HG03442 (cell line): Measurements from ENCODE around the gene SLC25A10.

Source experiments
- ATAC-seq: cut with Tn5 transposase; IDR thresholded peaks from one replicate; pipeline ENCODE4 v1.9.1; 2021; ENCODE audit warnings: mild to moderate bottlenecking, moderate library complexity; ENCODE audit not compliant: unreplicated experiment

Gene SLC25A10

GRCh38 chr17:81741594-81742452 lies 29.7 kb downstream of the SLC25A10 start:
- no peak for ATAC-seq
